Mesenchymal stem cell (in vitro differentiated cells and primary cell): Measurements from ENCODE around the gene OR13C3.

ENCODE experiments used
- DNase-seq: peaks from one replicate; pipeline ENCODE4 v3.0.0-alpha.2; 2013
- H2AFZ ChIP-seq: one replicate; pipeline ENCODE4 v1.6.1; 2013; ENCODE audit warnings: low read depth, mild to moderate bottlenecking, control low read depth, inconsistent platforms, low read length, moderate library complexity
- H2AK5ac ChIP-seq: 2 replicates; pipeline ENCODE4 v1.6.1; 2013; ENCODE audit warnings: low read length, moderate library complexity, mild to moderate bottlenecking, inconsistent platforms; ENCODE audit not compliant: severe bottlenecking
- H2BK120ac ChIP-seq: one replicate; pipeline ENCODE4 v1.6.1; 2013; ENCODE audit warnings: low read depth, mild to moderate bottlenecking, inconsistent platforms, low read length, moderate library complexity
- H2BK12ac ChIP-seq, 2 experiments: one replicate each; pipeline ENCODE4 v1.6.1; 2013; ENCODE audit warnings: inconsistent platforms in 2 of 2, low read length in 2 of 2, mild to moderate bottlenecking in 2 of 2, moderate library complexity in 2 of 2, control low read depth in 1 of 2
- H2BK15ac ChIP-seq: one replicate; pipeline ENCODE4 v1.6.1; 2013; ENCODE audit warnings: mild to moderate bottlenecking, low read depth, inconsistent platforms; ENCODE audit not compliant: poor library complexity, severe bottlenecking
- H2BK5ac ChIP-seq: 2 replicates; pipeline ENCODE4 v1.6.1; 2013; ENCODE audit warnings: low read depth, mild to moderate bottlenecking, low read length, control low read depth, inconsistent platforms; ENCODE audit not compliant: poor library complexity, severe bottlenecking
- H3K14ac ChIP-seq, 2 experiments: one replicate each; pipeline ENCODE4 v1.6.1; 2013; ENCODE audit warnings: inconsistent platforms in 2 of 2, low read length in 2 of 2, control low read depth in 1 of 2, mild to moderate bottlenecking in 1 of 2, moderate library complexity in 1 of 2
- H3K18ac ChIP-seq, 2 experiments: one replicate each; pipeline ENCODE4 v1.6.1; 2013; ENCODE audit warnings: inconsistent platforms in 2 of 2, low read length in 2 of 2, control low read depth in 1 of 2, low read depth in 1 of 2, mild to moderate bottlenecking in 1 of 2
- H3K23ac ChIP-seq, 2 experiments: one replicate each; pipeline ENCODE4 v1.6.1; 2013; ENCODE audit warnings: inconsistent platforms in 2 of 2, low read length in 2 of 2, mild to moderate bottlenecking in 2 of 2, moderate library complexity in 2 of 2, control low read depth in 1 of 2
- H3K27ac ChIP-seq: 2 replicates; pipeline ENCODE4 v1.5.1; 2013; ENCODE audit warnings: mild to moderate bottlenecking, moderate library complexity, low read length, control low read depth, inconsistent platforms; ENCODE audit not compliant: poor library complexity, severe bottlenecking
- H3K27me3 ChIP-seq, 2 experiments: 2 replicates each; pipeline versions ENCODE4 v1.6.1 to v1.7.0; 2013; ENCODE audit warnings: low read length in 2 of 2, mild to moderate bottlenecking in 2 of 2, moderate library complexity in 2 of 2, control low read depth in 1 of 2, inconsistent platforms in 1 of 2; ENCODE audit not compliant: control insufficient read depth in 1 of 2, insufficient read depth in 1 of 2
- H3K36me3 ChIP-seq, 2 experiments: 2 replicates each; pipeline versions ENCODE4 v1.6.1 to v1.7.0; 2013; ENCODE audit warnings: low read length in 2 of 2, control low read depth in 1 of 2, inconsistent platforms in 1 of 2, low read depth in 1 of 2, mild to moderate bottlenecking in 1 of 2; ENCODE audit not compliant: insufficient read depth in 2 of 2, control insufficient read depth in 1 of 2
- H3K4ac ChIP-seq, 2 experiments: one replicate each; pipeline ENCODE4 v1.6.1; 2013; ENCODE audit warnings: inconsistent platforms in 2 of 2, low read length in 2 of 2, mild to moderate bottlenecking in 2 of 2, moderate library complexity in 2 of 2, control low read depth in 1 of 2, low read depth in 1 of 2
- H3K4me1 ChIP-seq: 2 replicates; pipeline ENCODE4 v1.6.1; 2013; ENCODE audit warnings: low read depth, low read length, control low read depth; ENCODE audit not compliant: control insufficient read depth, insufficient read depth
- H3K4me2 ChIP-seq: 2 replicates; pipeline ENCODE4 v1.6.1; 2013; ENCODE audit warnings: low read length, mild to moderate bottlenecking, inconsistent platforms; ENCODE audit not compliant: poor library complexity, severe bottlenecking
- H3K4me3 ChIP-seq, 2 experiments: 2 replicates each; pipeline versions ENCODE4 v1.5.1 to v1.7.0; 2013; ENCODE audit warnings: low read length in 2 of 2, mild to moderate bottlenecking in 2 of 2, control low read depth in 1 of 2, low read depth in 1 of 2; ENCODE audit not compliant: insufficient read depth in 1 of 2
- H3K79me1 ChIP-seq: replicated peaks from 2 replicates; pipeline ENCODE4 v1.6.1; 2013; ENCODE audit warnings: mild to moderate bottlenecking, control low read depth, low read length, inconsistent platforms; ENCODE audit not compliant: poor library complexity, severe bottlenecking
- H3K9ac ChIP-seq: 2 replicates; pipeline ENCODE4 v1.7.0; 2013; ENCODE audit warnings: mild to moderate bottlenecking, low read length, moderate library complexity
- H3K9me3 ChIP-seq: 2 replicates; pipeline ENCODE4 v1.7.0; 2013; ENCODE audit warnings: mild to moderate bottlenecking, low read length; ENCODE audit not compliant: control insufficient read depth
- H4K8ac ChIP-seq: one replicate; pipeline ENCODE4 v1.6.1; 2013; ENCODE audit warnings: inconsistent platforms, mild to moderate bottlenecking, low read length, moderate library complexity
- H4K91ac ChIP-seq: one replicate; pipeline ENCODE4 v1.6.1; 2013; ENCODE audit warnings: mild to moderate bottlenecking, low read length, inconsistent platforms
- WGBS: methylation state at CpG from one replicate; pipeline ENCODE4 v1.1.7; 2013; ENCODE audit warnings: mixed read lengths; 5-methylcytosine and 5-hydroxymethylcytosine counted together

OR13C3 gene

DNA sequence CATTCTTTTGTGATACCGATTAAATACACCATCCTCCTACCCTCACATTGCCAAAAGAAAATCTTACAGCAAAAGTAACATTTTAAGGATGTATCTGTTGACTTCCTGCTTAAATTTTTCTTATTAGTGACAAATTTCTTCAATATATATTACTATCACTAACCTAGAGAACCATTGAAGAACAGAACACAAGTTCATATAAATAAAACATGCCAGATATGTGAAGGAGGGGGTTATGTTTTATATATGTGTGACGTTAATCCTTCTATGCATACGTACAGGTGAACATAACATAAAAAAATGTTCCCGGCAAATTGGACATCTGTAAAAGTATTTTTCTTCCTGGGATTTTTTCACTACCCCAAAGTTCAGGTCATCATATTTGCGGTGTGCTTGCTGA is 32.7 kb downstream of the OR13C3 start, which contains the start of gene OR13F1:
OR13F1 (plus strand) TSS at position 301 of the 400 bp plus-strand sequence; CDS start at position 301, 0 bp downstream.
- Histone ChIP-seq H3K9me3 (no peaks in the 10 kb centered on the region), H4K8ac (no peak within 1 kb of the TSS), H3K23ac (no peak within 1 kb of the TSS), H3K4me3 (no peak within 1 kb of the TSS), H3K4me1 (no peaks in the 10 kb centered on the region), H3K9ac (no peak within 1 kb of the TSS), H3K27ac (no peak within 1 kb of the TSS), H2AFZ (no peak within 1 kb of the TSS), H3K4ac (no peak within 1 kb of the TSS), H2BK12ac (no peak within 1 kb of the TSS), H2BK15ac (no peak within 1 kb of the TSS), H2AK5ac (no peak within 1 kb of the TSS), H3K18ac (no peak within 1 kb of the TSS), H2BK5ac (no peak within 1 kb of the TSS), H4K91ac (no peak within 1 kb of the TSS), H3K79me1 (no peaks in the 10 kb centered on the region), H3K4me2 (no peak within 1 kb of the TSS), H3K27me3 (no peaks in the 10 kb centered on the region), H3K36me3 (no peaks in the 10 kb centered on the region), H2BK120ac (no peak within 1 kb of the TSS), H3K14ac (no peak within 1 kb of the TSS)
- WGBS, result 86% methylated on average over 4 of the region's 5 CpGs
- no peak for DNase-seq

DNA sequence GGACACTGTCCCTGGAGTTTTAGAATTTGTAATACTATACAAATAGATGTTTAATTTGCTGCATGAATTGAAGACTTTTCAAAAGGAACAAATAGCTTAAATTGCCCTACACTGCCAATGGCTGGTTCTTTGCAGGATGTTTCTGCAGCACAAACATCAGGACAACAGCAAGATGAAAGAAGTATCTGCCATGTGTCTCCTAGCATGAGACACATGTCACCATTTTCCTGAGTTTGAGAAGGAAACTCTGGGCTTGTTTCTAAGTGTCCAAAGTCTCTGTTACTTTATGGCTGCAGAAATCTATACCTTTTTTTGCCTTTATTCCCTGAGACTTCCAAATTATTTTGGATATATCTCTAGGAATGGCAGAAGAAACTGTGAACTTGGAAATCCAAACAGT is 33.2 kb downstream of the OR13C3 start:
- Histone ChIP-seq H3K27ac (no peak overlapping the region), H2AK5ac (no peak overlapping the region), H3K79me1 (no peaks in the 10 kb centered on the region), H4K8ac (no peak overlapping the region), H2AFZ (no peak overlapping the region), H3K36me3 (no peaks in the 10 kb centered on the region), H3K9ac (no peak overlapping the region), H2BK15ac (no peak overlapping the region), H3K4me3 (no peak overlapping the region), H3K9me3 (no peaks in the 10 kb centered on the region), H3K23ac (no peak overlapping the region), H2BK12ac (no peak overlapping the region), H2BK120ac (no peak overlapping the region), H4K91ac (no peak overlapping the region), H3K4me1 (no peaks in the 10 kb centered on the region), H3K4ac (no peak overlapping the region), H3K18ac (no peak overlapping the region), H3K4me2 (no peak overlapping the region), H2BK5ac (no peak overlapping the region), H3K14ac (no peak overlapping the region), H3K27me3 (no peaks in the 10 kb centered on the region)
- no peak for DNase-seq

DNA sequence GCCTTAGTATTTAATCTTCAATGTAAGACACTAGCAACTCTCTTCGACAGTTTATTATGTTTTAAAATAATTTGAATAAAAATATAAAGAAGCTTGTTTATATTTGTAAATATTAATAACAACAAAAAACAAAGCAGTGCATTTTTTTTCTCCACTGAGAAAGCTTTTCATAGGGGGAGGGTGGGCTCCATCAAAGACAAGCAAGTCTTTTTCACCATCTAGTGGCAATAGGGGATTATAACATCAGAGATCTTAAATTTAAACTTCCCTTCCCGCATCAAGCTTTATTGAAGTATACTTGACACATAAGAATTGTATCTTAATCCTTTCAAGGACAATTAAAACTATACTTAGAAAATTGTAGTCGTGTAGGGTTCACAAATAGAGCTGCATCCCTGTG is 41.8 kb downstream of the OR13C3 start:
- Histone ChIP-seq H3K9ac (no peak overlapping the region), H3K18ac (no peak overlapping the region), H2AK5ac (no peak overlapping the region), H3K9me3 (no peaks in the 10 kb centered on the region), H2BK15ac (no peak overlapping the region), H3K36me3 (no peaks in the 10 kb centered on the region), H2AFZ (no peak overlapping the region), H3K4me1 (no peaks in the 10 kb centered on the region), H3K4ac (no peak overlapping the region), H3K4me2 (no peak overlapping the region), H3K14ac (no peak overlapping the region), H3K27me3 (no peaks in the 10 kb centered on the region), H2BK120ac (no peak overlapping the region), H3K4me3 (no peak overlapping the region), H3K79me1 (no peaks in the 10 kb centered on the region), H3K27ac (no peak overlapping the region), H2BK5ac (no peak overlapping the region), H3K23ac (no peak overlapping the region), H4K91ac (no peak overlapping the region), H2BK12ac (no peak overlapping the region), H4K8ac (no peak overlapping the region)
- no peak for DNase-seq
- WGBS, result 17% methylated on average over 1 of the region's 3 CpGs
